Liver (tissue), 9 donors: ENCODE results near the gene MINDY1. TPM values are rescaled to one million over a fixed set of nuclear protein-coding genes. Genes with fewer than 3 reads are reported as not detected.
A peak's percentile ranks its signal among the peaks of the same experiment; 100 is the strongest.

Experiments
- DNase-seq: peaks from one replicate; pipeline ENCODE4 v3.0.0-alpha.2; 2017; ENCODE audit warnings: low spot score
- H3K27ac ChIP-seq, 2 donors: one replicate each; pipeline ENCODE4 v1.7.0; 2013; ENCODE audit warnings: inconsistent platforms in 2 of 2, low read length in 2 of 2, control low read depth in 1 of 2, low read depth in 1 of 2, mild to moderate bottlenecking in 1 of 2
- H3K27me3 ChIP-seq, 4 donors: one replicate each; pipeline versions ENCODE4 v1.6.1 to v1.7.0; 2013; ENCODE audit warnings: low read length in 3 of 4, inconsistent platforms in 1 of 4, mild to moderate bottlenecking in 1 of 4, moderate library complexity in 1 of 4; ENCODE audit not compliant: control insufficient read depth in 4 of 4, insufficient read depth in 4 of 4
- H3K36me3 ChIP-seq, 4 donors: one replicate each; pipeline versions ENCODE4 v1.6.1 to v1.7.0; 2013; ENCODE audit warnings: low read length in 3 of 4, mild to moderate bottlenecking in 3 of 4, low read depth in 1 of 4, moderate library complexity in 1 of 4; ENCODE audit not compliant: control insufficient read depth in 4 of 4, insufficient read depth in 3 of 4
- H3K4me1 ChIP-seq, 4 donors: one replicate each; pipeline versions ENCODE4 v1.6.1 to v1.7.0; 2013; ENCODE audit warnings: low read length in 3 of 4, mild to moderate bottlenecking in 3 of 4, moderate library complexity in 1 of 4; ENCODE audit not compliant: control insufficient read depth in 4 of 4, insufficient read depth in 4 of 4
- H3K4me3 ChIP-seq, 3 donors: one replicate each; pipeline versions ENCODE4 v1.6.1 to v1.7.0; 2013; ENCODE audit warnings: low read length in 3 of 3, control low read depth in 1 of 3, low read depth in 1 of 3, mild to moderate bottlenecking in 1 of 3
- H3K9ac ChIP-seq, 2 donors: one replicate each; pipeline ENCODE4 v1.7.0; 2013; ENCODE audit warnings: low read length in 2 of 2, mild to moderate bottlenecking in 2 of 2, moderate library complexity in 2 of 2, control low read depth in 1 of 2, low read depth in 1 of 2
- H3K9me3 ChIP-seq, 4 donors: one replicate each; pipeline versions ENCODE4 v1.6.1 to v1.7.0; 2013; ENCODE audit warnings: low read length in 3 of 4; ENCODE audit not compliant: control insufficient read depth in 4 of 4
- EGR1 ChIP-seq, 2 donors: IDR thresholded peaks; 2 replicates each; pipeline ENCODE4 v1.6.1; 2016 to 2018; ENCODE audit warnings: antibody characterized with exemption in 2 of 2, low read depth in 2 of 2
- FOXA1 ChIP-seq: IDR thresholded peaks from 2 replicates; pipeline ENCODE4 v1.6.1; 2016; ENCODE audit warnings: antibody characterized with exemption
- FOXA2 ChIP-seq: IDR thresholded peaks from 2 replicates; pipeline ENCODE4 v1.6.1; 2016; ENCODE audit warnings: antibody characterized with exemption
- GABPA ChIP-seq, 2 donors: IDR thresholded peaks in 1 of 2; conservative IDR thresholded peaks in 1 of 2; 2 replicates each; pipeline ENCODE4 v1.6.1; 2016; ENCODE audit warnings: antibody characterized with exemption in 2 of 2, mild to moderate bottlenecking in 1 of 2, moderate library complexity in 1 of 2
- HNF4A ChIP-seq, 2 donors: conservative IDR thresholded peaks; 2 replicates each; pipeline ENCODE4 v1.6.1; 2016; ENCODE audit warnings: antibody characterized with exemption in 2 of 2, mild to moderate bottlenecking in 2 of 2
- HNF4G ChIP-seq: IDR thresholded peaks from 2 replicates; pipeline ENCODE4 v1.6.1; 2016; ENCODE audit warnings: antibody characterized with exemption
- JUND ChIP-seq, 2 donors: IDR thresholded peaks; 2 replicates each; pipeline ENCODE4 v1.6.1; 2016; ENCODE audit warnings: antibody characterized with exemption in 2 of 2
- NR2F2 ChIP-seq: IDR thresholded peaks from 2 replicates; pipeline ENCODE4 v1.6.1; 2016; ENCODE audit warnings: antibody characterized with exemption
- RAD21 ChIP-seq, 2 donors: IDR thresholded peaks; 2 replicates each; pipeline ENCODE4 v1.6.1; 2016; ENCODE audit warnings: antibody characterized with exemption in 2 of 2, mild to moderate bottlenecking in 2 of 2
- RXRA ChIP-seq, 2 donors: IDR thresholded peaks; 2 replicates each; pipeline ENCODE4 v1.6.1; 2017 to 2018; ENCODE audit warnings: antibody characterized with exemption in 2 of 2, mild to moderate bottlenecking in 1 of 2
- SP1 ChIP-seq: IDR thresholded peaks from 2 replicates; pipeline ENCODE4 v1.6.1; 2018; ENCODE audit warnings: antibody characterized with exemption, mild to moderate bottlenecking
- TAF1 ChIP-seq: conservative IDR thresholded peaks from 2 replicates; pipeline ENCODE4 v1.6.1; 2016; ENCODE audit warnings: antibody characterized with exemption, mild to moderate bottlenecking
- YY1 ChIP-seq: IDR thresholded peaks from 2 replicates; pipeline ENCODE4 v1.6.1; 2016; ENCODE audit warnings: antibody characterized with exemption, mild to moderate bottlenecking
- WGBS: extraction: QIAGEN DNeasy Blood & Tissue Kit; methylation state at CpG from one replicate; pipeline ENCODE4 v1.1.7; 2013; 5-methylcytosine and 5-hydroxymethylcytosine counted together
- polyA plus RNA-seq, 2 donors: library from polyadenylated mRNA; stranded (reverse) in 1 of 2; unstranded in 1 of 2; fragments of 200-250 nt in 1 of 2; fragments of >200 nt in 1 of 2; fragmentation: Nextera tagmentation in 1 of 2; extraction: Ambion mirVana in 1 of 2; gene quantifications; one replicate each; pipeline versions ENCODE4 v1.2.1 to v1.2.3, GENCODE V29; 2013 to 2015
- total RNA-seq, 2 donors: library from RNA; depleted of rRNA; stranded (reverse); fragments of >200 nt; gene quantifications; one replicate each; pipeline ENCODE4 v1.2.3, GENCODE V29; 2014
- TF ChIP-seq, protein P1 (sequence below): IDR thresholded peaks from 2 replicates; pipeline ENCODE4 v1.6.1; 2016; ENCODE audit warnings: antibody characterized with exemption
- TF ChIP-seq, protein P2 (sequence below): IDR thresholded peaks from 2 replicates; pipeline ENCODE4 v1.6.1; 2016; ENCODE audit warnings: antibody characterized with exemption
- TF ChIP-seq, protein P3 (sequence below): IDR thresholded peaks from 2 replicates; pipeline ENCODE4 v1.6.1; 2016; ENCODE audit warnings: antibody characterized with exemption
- TF ChIP-seq, protein P4 (sequence below): IDR thresholded peaks from 2 replicates; pipeline ENCODE4 v1.6.1; 2016; ENCODE audit warnings: antibody characterized with exemption, mild to moderate bottlenecking
- TF ChIP-seq, protein P5 (sequence below): fragments of 150-350 bp; IDR thresholded peaks from 2 replicates; pipeline ENCODE4 v1.5.1; 2017; ENCODE audit warnings: improper control_type of control experiment, low read depth, low read length; ENCODE audit not compliant: missing input control
- donor health status: healthy.
- donor health status: healthy.
- donor health status: healthy.
- donor health status: healthy.
- donor health status: healthy.

MINDY1 gene
- total and polyA plus RNA-seq, 4 donors = 7.3 to 21.3 (median 9.0) TPM

DNA sequence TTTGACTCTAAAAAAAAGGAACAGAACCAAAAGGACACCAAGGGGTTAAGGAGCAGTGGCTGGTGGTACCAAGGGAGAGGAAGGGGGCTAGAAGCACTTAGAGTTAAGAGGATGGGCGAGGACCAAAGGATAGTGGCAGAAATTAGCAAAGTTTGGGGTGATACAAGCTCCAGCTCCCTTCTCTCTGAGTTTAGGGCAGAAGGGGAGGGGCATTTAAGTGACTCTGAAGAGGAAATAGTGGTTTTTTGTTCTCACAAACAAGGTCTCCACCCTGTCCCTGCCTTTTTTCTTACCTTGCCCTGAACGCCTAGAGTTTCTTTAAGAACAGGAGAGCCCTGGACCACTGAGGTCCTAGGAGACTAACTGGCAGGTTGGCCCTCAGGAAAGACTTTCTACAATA, 49.4 kb upstream of the MINDY1 start:
- Histone ChIP-seq H3K27me3 (no peaks in the 10 kb centered on the region), H3K9ac (peak overlapping the region; percentile 3 to 60), H3K4me3 (no peak overlapping the region), H3K4me1 (peaks cover 3 to 43% (median 31%) of the 10 kb centered on the region in 4 donors), H3K9me3 (no peaks in the 10 kb centered on the region), H3K27ac (peak overlapping the region; percentile 36 to 94), H3K36me3 (peaks cover 4 to 45% (median 40%) of the 10 kb centered on the region in 4 donors)
- no peak for DNase-seq
- TF ChIP-seq HNF4A (conservative IDR thresholded peaks at IDR 0.05) (no peak), FOXA2 (no peak), YY1 (no peak), TAF1 (no peak), NR2F2 (no peak), FOXA1 (no peak), SP1 (no peak), EGR1 (IDR thresholded peaks at IDR 0.05; ENCODE audit: low read depth in 2 of 2) (no peak), RXRA (IDR thresholded peaks at IDR 0.05) (no peak)
- TF ChIP-seq, protein P1, sequence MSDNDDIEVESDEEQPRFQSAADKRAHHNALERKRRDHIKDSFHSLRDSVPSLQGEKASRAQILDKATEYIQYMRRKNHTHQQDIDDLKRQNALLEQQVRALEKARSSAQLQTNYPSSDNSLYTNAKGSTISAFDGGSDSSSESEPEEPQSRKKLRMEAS = no peak
- TF ChIP-seq, protein P2, sequence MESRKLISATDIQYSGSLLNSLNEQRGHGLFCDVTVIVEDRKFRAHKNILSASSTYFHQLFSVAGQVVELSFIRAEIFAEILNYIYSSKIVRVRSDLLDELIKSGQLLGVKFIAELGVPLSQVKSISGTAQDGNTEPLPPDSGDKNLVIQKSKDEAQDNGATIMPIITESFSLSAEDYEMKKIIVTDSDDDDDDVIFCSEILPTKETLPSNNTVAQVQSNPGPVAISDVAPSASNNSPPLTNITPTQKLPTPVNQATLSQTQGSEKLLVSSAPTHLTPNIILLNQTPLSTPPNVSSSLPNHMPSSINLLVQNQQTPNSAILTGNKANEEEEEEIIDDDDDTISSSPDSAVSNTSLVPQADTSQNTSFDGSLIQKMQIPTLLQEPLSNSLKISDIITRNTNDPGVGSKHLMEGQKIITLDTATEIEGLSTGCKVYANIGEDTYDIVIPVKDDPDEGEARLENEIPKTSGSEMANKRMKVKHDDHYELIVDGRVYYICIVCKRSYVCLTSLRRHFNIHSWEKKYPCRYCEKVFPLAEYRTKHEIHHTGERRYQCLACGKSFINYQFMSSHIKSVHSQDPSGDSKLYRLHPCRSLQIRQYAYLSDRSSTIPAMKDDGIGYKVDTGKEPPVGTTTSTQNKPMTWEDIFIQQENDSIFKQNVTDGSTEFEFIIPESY = no peak
- TF ChIP-seq, protein P3, sequence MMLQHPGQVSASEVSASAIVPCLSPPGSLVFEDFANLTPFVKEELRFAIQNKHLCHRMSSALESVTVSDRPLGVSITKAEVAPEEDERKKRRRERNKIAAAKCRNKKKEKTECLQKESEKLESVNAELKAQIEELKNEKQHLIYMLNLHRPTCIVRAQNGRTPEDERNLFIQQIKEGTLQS = no peak
- TF ChIP-seq, protein P4, sequence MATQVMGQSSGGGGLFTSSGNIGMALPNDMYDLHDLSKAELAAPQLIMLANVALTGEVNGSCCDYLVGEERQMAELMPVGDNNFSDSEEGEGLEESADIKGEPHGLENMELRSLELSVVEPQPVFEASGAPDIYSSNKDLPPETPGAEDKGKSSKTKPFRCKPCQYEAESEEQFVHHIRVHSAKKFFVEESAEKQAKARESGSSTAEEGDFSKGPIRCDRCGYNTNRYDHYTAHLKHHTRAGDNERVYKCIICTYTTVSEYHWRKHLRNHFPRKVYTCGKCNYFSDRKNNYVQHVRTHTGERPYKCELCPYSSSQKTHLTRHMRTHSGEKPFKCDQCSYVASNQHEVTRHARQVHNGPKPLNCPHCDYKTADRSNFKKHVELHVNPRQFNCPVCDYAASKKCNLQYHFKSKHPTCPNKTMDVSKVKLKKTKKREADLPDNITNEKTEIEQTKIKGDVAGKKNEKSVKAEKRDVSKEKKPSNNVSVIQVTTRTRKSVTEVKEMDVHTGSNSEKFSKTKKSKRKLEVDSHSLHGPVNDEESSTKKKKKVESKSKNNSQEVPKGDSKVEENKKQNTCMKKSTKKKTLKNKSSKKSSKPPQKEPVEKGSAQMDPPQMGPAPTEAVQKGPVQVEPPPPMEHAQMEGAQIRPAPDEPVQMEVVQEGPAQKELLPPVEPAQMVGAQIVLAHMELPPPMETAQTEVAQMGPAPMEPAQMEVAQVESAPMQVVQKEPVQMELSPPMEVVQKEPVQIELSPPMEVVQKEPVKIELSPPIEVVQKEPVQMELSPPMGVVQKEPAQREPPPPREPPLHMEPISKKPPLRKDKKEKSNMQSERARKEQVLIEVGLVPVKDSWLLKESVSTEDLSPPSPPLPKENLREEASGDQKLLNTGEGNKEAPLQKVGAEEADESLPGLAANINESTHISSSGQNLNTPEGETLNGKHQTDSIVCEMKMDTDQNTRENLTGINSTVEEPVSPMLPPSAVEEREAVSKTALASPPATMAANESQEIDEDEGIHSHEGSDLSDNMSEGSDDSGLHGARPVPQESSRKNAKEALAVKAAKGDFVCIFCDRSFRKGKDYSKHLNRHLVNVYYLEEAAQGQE = no peak
- TF ChIP-seq, protein P5, sequence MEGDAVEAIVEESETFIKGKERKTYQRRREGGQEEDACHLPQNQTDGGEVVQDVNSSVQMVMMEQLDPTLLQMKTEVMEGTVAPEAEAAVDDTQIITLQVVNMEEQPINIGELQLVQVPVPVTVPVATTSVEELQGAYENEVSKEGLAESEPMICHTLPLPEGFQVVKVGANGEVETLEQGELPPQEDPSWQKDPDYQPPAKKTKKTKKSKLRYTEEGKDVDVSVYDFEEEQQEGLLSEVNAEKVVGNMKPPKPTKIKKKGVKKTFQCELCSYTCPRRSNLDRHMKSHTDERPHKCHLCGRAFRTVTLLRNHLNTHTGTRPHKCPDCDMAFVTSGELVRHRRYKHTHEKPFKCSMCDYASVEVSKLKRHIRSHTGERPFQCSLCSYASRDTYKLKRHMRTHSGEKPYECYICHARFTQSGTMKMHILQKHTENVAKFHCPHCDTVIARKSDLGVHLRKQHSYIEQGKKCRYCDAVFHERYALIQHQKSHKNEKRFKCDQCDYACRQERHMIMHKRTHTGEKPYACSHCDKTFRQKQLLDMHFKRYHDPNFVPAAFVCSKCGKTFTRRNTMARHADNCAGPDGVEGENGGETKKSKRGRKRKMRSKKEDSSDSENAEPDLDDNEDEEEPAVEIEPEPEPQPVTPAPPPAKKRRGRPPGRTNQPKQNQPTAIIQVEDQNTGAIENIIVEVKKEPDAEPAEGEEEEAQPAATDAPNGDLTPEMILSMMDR = no peak
- WGBS = 78% methylated on average over 2 of the region's 2 CpGs

DNA sequence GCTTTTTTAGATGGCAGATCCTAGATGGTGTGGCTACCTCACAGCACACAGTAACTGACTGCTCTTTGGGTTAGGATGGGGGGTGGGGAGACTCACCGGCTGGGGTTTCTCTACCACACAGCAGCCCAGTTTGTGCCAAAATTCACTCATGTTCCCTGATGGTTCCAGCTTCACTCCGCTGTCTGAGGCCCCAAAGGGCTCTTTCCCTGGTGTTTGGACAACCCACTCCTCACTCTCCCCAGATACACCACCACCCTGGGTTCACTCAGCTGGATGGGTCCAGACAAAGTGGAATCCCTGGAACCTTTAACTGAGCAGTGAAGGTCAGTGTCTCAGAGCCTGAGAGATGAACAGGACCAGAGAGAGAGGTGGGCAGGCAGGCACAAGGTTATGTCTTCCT, 48.9 kb upstream of the MINDY1 start:
- H3K9ac ChIP-seq = peak overlapping the region in 1 of 2 donors; percentile 60
- no peak for DNase-seq
- H3K4me1 ChIP-seq = peaks cover 3 to 40% (median 29%) of the 10 kb centered on the region in 4 donors
- no peak overlapping the region for H3K4me3 ChIP-seq
- H3K36me3 ChIP-seq = peaks cover 4 to 45% (median 40%) of the 10 kb centered on the region in 4 donors
- H3K27me3 ChIP-seq = no peaks in the 10 kb centered on the region
- WGBS = 47% methylated on average over 2 of the region's 2 CpGs
- peak overlapping the region in 1 of 2 donors; percentile 36 for H3K27ac ChIP-seq
- no peaks in the 10 kb centered on the region for H3K9me3 ChIP-seq
- TF ChIP-seq, protein P2 = no peak
- TF ChIP-seq, protein P4 = no peak
- no peak for TF ChIP-seq RAD21 (IDR thresholded peaks at IDR 0.05)
- TF ChIP-seq, protein P1 = no peak
- no peak for TF ChIP-seq HNF4A (conservative IDR thresholded peaks at IDR 0.05)
- no peak for TF ChIP-seq HNF4G
- TF ChIP-seq, protein P3 = no peak
- no peak for TF ChIP-seq SP1
- TF ChIP-seq RXRA (IDR thresholded peaks at IDR 0.05) = no peak
- no peak for TF ChIP-seq FOXA2
- no peak for TF ChIP-seq JUND (IDR thresholded peaks at IDR 0.05)
- no peak for TF ChIP-seq GABPA (IDR thresholded peaks at IDR 0.05 in 1 of 2, conservative IDR thresholded peaks at IDR 0.05 in 1 of 2)
